ENCODE results near the gene MVD. TPM values are rescaled to one million over a fixed set of nuclear protein-coding genes. Genes with fewer than 3 reads are reported as not detected.

Gene MVD, protein sequence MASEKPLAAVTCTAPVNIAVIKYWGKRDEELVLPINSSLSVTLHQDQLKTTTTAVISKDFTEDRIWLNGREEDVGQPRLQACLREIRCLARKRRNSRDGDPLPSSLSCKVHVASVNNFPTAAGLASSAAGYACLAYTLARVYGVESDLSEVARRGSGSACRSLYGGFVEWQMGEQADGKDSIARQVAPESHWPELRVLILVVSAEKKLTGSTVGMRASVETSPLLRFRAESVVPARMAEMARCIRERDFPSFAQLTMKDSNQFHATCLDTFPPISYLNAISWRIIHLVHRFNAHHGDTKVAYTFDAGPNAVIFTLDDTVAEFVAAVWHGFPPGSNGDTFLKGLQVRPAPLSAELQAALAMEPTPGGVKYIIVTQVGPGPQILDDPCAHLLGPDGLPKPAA
- total RNA-seq: 18.8 TPM

- peaks cover 25% of the 10 kb centered on the region for H3K4me1 ChIP-seq (ENCODE audit: insufficient read depth, low read length)
- no peaks in the 10 kb centered on the region for H3K9me3 ChIP-seq (ENCODE audit: low read depth, low read length)
- no peaks in the 10 kb centered on the region for H3K27me3 ChIP-seq (ENCODE audit: insufficient read depth, low read length)
- H3K4me3 ChIP-seq (ENCODE audit: low read length): peak within 1 kb of the TSS; percentile 75
Measured at GRCh38 chr16:88662843-88663606, at the start of gene MVD. MVD (minus strand) TSS chr16:88663091; CDS start chr16:88663080, 11 bp downstream.

GRCh38 chr16:88712362-88712979, 49.6 kb upstream of the MVD start:
- H3K27me3 ChIP-seq (ENCODE audit: insufficient read depth, low read length): no peaks in the 10 kb centered on the region
- H3K4me1 ChIP-seq (ENCODE audit: insufficient read depth, low read length): peaks cover 1% of the 10 kb centered on the region
- no peaks in the 10 kb centered on the region for H3K9me3 ChIP-seq (ENCODE audit: low read depth, low read length)
- H3K4me3 ChIP-seq (ENCODE audit: low read length): no peak overlapping the region

DNA sequence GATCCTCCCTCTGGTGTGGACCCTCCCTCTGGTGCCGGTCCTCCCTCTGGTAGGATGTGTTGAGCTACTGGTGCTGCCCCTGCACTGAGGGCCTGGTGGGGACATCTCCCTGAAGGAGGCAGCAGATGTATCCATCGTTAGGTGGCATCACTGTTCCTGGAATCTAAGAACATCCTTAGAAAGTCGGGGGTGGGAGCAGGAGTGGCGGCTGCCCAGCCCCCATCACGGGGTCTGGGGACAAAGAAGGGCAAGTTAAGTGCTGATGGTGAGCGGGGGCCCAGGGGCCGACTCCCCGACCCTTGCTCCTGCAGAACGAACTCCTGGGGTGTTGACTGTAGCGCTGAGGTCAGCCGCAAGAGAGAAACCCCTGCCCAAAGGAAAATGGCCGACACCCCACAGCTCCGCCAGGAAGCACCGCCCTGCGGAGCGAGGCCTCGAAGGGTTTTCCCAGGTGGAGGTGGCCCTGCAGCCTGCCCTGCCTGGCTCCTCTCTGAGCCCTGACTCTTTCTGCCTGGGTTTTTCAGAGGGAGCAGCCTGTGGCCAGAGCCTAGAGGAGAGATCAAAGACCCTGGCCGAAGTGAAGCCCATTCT, 49.0 kb upstream of the MVD start:
- Histone ChIP-seq H3K4me3 (ENCODE audit: low read length) (no peak overlapping the region), H3K9me3 (ENCODE audit: low read depth, low read length) (no peaks in the 10 kb centered on the region), H3K4me1 (ENCODE audit: insufficient read depth, low read length) (peaks cover 8% of the 10 kb centered on the region), H3K27me3 (ENCODE audit: insufficient read depth, low read length) (no peaks in the 10 kb centered on the region)

- Histone ChIP-seq H3K27me3 (ENCODE audit: insufficient read depth, low read length) (no peaks in the 10 kb centered on the region), H3K4me1 (ENCODE audit: insufficient read depth, low read length) (peaks cover 12% of the 10 kb centered on the region), H3K9me3 (ENCODE audit: low read depth, low read length) (no peaks in the 10 kb centered on the region), H3K4me3 (ENCODE audit: low read length) (no peak overlapping the region)
Measured at GRCh38 chr16:88710556-88710955, 47.7 kb upstream of the MVD start.

- H3K4me3 ChIP-seq (ENCODE audit: low read length): peak overlapping the region; percentile 88
- H3K4me1 ChIP-seq (ENCODE audit: insufficient read depth, low read length): peaks cover 43% of the 10 kb centered on the region
- no peaks in the 10 kb centered on the region for H3K9me3 ChIP-seq (ENCODE audit: low read depth, low read length)
- H3K27me3 ChIP-seq (ENCODE audit: insufficient read depth, low read length): no peaks in the 10 kb centered on the region
Measured at GRCh38 chr16:88706965-88707826, 44.3 kb upstream of the MVD start.

GRCh38 chr16:88706229-88706964, 43.5 kb upstream of the MVD start, which contains the start of the genes CTU2 and RNF166:
CTU2 (plus strand) TSS chr16:88706503; CDS start chr16:88706531, 28 bp downstream.
RNF166 (minus strand) TSS chr16:88706408; CDS start chr16:88706325, 83 bp downstream.
- Histone ChIP-seq H3K27me3 (ENCODE audit: insufficient read depth, low read length) (no peaks in the 10 kb centered on the region), H3K4me3 (ENCODE audit: low read length) (peak within 1 kb of the TSS; percentile 88), H3K9me3 (ENCODE audit: low read depth, low read length) (no peaks in the 10 kb centered on the region), H3K4me1 (ENCODE audit: insufficient read depth, low read length) (peaks cover 51% of the 10 kb centered on the region)

DNA sequence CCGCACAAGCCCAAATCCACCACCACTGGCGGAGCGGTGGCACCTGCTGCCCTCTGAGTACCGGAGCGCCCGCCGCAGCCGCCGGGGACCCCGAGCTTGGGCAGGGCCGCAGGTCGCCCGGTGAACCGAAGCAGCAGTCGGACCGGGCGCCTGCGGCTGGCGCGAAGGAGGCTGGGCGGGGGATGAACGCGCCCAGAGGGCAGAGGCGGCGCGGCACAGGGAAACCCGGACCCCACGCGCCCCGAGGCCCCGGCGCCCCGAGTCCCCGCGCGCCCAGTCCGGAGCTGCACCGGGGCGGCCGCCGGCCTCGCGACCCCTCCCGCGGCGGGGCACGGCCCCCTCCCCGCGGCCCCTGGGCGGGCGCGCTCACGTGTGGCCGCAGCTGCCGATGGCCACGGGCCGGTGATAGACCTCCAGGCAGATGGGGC, 42.9 kb upstream of the MVD start:
- Histone ChIP-seq H3K4me3 (ENCODE audit: low read length) (peak overlapping the region; percentile 88), H3K4me1 (ENCODE audit: insufficient read depth, low read length) (peaks cover 56% of the 10 kb centered on the region)

DNA sequence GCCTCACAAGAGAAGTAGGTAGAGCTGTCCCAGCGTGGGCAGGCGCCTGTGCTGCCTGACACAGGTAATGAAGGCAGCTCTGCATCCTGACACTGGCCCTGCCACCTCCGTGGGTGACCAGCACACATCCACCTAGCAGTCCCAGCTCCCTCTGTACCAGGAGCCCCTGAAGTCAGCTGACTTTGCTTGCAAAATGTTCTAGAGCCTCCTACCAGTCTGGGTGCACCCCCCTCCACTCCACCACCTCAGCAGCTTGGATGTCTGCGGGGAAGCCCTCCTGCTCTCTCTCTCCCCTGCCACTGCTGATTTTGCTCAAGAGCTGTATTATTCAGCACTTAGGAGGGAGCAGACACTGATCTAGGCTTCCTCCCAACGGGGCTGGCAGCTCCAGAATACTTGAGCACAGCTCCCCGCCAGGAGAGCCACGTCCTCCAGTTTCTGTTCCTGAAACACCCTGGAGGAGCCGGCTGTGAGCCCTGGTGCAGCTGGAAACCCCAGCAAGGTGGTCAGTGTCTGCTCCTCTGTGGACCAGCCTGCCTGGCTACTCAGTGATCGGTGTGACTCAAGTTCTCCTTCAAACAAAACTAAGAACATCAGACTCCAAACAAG, 42.3 kb upstream of the MVD start:
- Histone ChIP-seq H3K4me1 (ENCODE audit: insufficient read depth, low read length) (peaks cover 63% of the 10 kb centered on the region), H3K27me3 (ENCODE audit: insufficient read depth, low read length) (no peaks in the 10 kb centered on the region), H3K9me3 (ENCODE audit: low read depth, low read length) (no peaks in the 10 kb centered on the region), H3K4me3 (ENCODE audit: low read length) (peak overlapping the region; percentile 88)

More for the DNA sequence above, 42.9 kb upstream of the MVD start:
- no peaks in the 10 kb centered on the region for H3K9me3 ChIP-seq (ENCODE audit: low read depth, low read length)
- no peaks in the 10 kb centered on the region for H3K27me3 ChIP-seq (ENCODE audit: insufficient read depth, low read length)

GRCh38 chr16:88703486-88704309, 40.8 kb upstream of the MVD start:
- Histone ChIP-seq H3K9me3 (ENCODE audit: low read depth, low read length) (no peaks in the 10 kb centered on the region), H3K4me3 (ENCODE audit: low read length) (peak overlapping the region; percentile 88), H3K4me1 (ENCODE audit: insufficient read depth, low read length) (peaks cover 77% of the 10 kb centered on the region), H3K27me3 (ENCODE audit: insufficient read depth, low read length) (no peaks in the 10 kb centered on the region)

GRCh38 chr16:88702371-88703210, 39.7 kb upstream of the MVD start:
- Histone ChIP-seq H3K9me3 (ENCODE audit: low read depth, low read length) (no peaks in the 10 kb centered on the region), H3K4me3 (ENCODE audit: low read length) (peak overlapping the region; percentile 88), H3K27me3 (ENCODE audit: insufficient read depth, low read length) (no peaks in the 10 kb centered on the region), H3K4me1 (ENCODE audit: insufficient read depth, low read length) (peaks cover 88% of the 10 kb centered on the region)

DNA sequence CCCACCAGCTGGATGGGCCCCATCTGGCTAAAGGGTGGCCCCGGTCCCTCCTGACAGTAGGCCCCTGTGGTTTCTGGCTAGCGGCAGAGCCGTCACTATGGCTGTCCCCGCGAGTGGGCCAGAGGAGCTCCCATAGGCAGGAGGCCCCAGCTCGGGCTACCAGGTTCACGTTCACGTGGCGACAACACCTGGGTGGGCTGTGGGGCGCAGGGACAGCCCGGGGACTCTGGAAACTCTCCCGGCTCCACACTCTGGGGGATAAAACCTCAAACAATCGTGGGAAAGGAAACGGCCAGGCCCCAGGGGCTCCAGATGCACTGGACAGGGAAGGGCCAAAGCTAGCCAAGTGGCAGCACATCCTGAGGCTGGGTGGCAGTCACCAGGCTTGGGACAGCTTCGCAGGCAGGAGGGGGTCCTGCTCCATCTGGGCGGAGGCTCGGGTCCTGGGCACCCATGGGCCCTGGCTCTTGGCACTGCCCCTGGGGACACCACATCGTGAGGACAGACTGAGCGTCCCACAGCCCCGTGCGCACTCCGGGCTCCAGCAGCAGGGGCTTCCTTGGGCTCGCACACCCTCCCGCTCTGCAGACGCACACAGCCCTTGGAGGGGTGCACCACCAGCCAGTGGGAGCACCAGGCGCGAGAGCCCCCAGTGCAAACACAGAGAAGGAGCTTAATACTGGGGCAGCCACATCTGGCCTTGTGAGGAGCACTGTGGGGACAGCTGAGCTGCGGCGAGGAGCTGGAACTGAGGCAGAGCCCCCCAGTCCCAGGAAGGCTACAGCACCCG, 38.9 kb upstream of the MVD start:
- H3K9me3 ChIP-seq (ENCODE audit: low read depth, low read length): no peaks in the 10 kb centered on the region
- H3K4me1 ChIP-seq (ENCODE audit: insufficient read depth, low read length): peaks cover 83% of the 10 kb centered on the region
- peak overlapping the region; percentile 88 for H3K4me3 ChIP-seq (ENCODE audit: low read length)
- no peaks in the 10 kb centered on the region for H3K27me3 ChIP-seq (ENCODE audit: insufficient read depth, low read length)
